Bronchial epithelial cell (primary cell): ENCODE data around the gene CMKLR1. TPM values are rescaled to one million over a fixed set of nuclear protein-coding genes. Genes with fewer than 3 reads are reported as not detected.

ENCODE experiments used
- DNase-seq: peaks from one replicate; pipeline ENCODE4 v3.0.0-alpha.2; 2010; ENCODE audit warnings: low read depth
- FAIRE-seq: peaks from 2 replicates; lab custom pipeline; 2011; peaks lifted over from hg19 to GRCh38; lab: Jason Lieb, UNC
- H3K27me3 ChIP-seq: 2 replicates; pipeline ENCODE4 v1.5.1; 2011; ENCODE audit warnings: low read length; ENCODE audit not compliant: control insufficient read depth, insufficient read depth
- H3K36me3 ChIP-seq: 2 replicates; pipeline ENCODE4 v1.5.1; 2011; ENCODE audit warnings: low read length; ENCODE audit not compliant: control insufficient read depth, insufficient read depth
- H3K4me3 ChIP-seq: 2 replicates; pipeline ENCODE4 v1.5.1; 2011; ENCODE audit warnings: mild to moderate bottlenecking, low read depth, low read length, control low read depth
- CTCF ChIP-seq: IDR thresholded peaks from 2 replicates; pipeline ENCODE4 v1.5.1; 2011; ENCODE audit warnings: mild to moderate bottlenecking, moderate library complexity, low read length, control low read depth, inconsistent platforms; ENCODE audit not compliant: insufficient read depth, severe bottlenecking
- total RNA-seq: library from RNA; depleted of rRNA; stranded (reverse); fragments of >200 nt; gene quantifications from 2 replicates; pipeline ENCODE4 v1.2.1, GENCODE V29; 2014

The CMKLR1 gene
- total RNA-seq, 1 donor from 2014 or later: not detected

GRCh38 chr12:108340037-108340436 lies 926 bp upstream of the CMKLR1 start:
- no peak overlapping the region for H3K4me3 ChIP-seq
- no peaks in the 10 kb centered on the region for H3K27me3 ChIP-seq
- H3K36me3 ChIP-seq: no peaks in the 10 kb centered on the region
- FAIRE-seq (no peak), DNase-seq (no peak)
- no peak for TF ChIP-seq CTCF

- no peaks in the 10 kb centered on the region for H3K27me3 ChIP-seq
- H3K36me3 ChIP-seq: no peaks in the 10 kb centered on the region
- no peak for FAIRE-seq
- TF ChIP-seq CTCF: peak; percentile 42
- no peak overlapping the region for H3K4me3 ChIP-seq
- peak; percentile 39 for DNase-seq
These were observed 1.6 kb downstream of the CMKLR1 start for GRCh38 chr12:108337235-108338223.

GRCh38 chr12:108335349-108336119 lies 3.6 kb downstream of the CMKLR1 start:
- H3K36me3 ChIP-seq: no peaks in the 10 kb centered on the region
- no peak overlapping the region for H3K4me3 ChIP-seq
- no peaks in the 10 kb centered on the region for H3K27me3 ChIP-seq
- no peak for TF ChIP-seq CTCF
- DNase-seq: no peak
- no peak for FAIRE-seq

- DNase-seq (peak; percentile 55), FAIRE-seq (no peak)
- no peak for TF ChIP-seq CTCF
- H3K27me3 ChIP-seq: no peaks in the 10 kb centered on the region
- no peak overlapping the region for H3K4me3 ChIP-seq
- no peaks in the 10 kb centered on the region for H3K36me3 ChIP-seq
These were observed 5.0 kb downstream of the CMKLR1 start for GRCh38 chr12:108333898-108334699.

- FAIRE-seq (no peak), DNase-seq (no peak)
- Histone ChIP-seq H3K27me3 (no peaks in the 10 kb centered on the region), H3K36me3 (no peaks in the 10 kb centered on the region), H3K4me3 (no peak overlapping the region)
- no peak for TF ChIP-seq CTCF
These were observed 6.2 kb downstream of the CMKLR1 start for GRCh38 chr12:108332791-108333382.
